HUES6 (cell line): ENCODE measurements around the gene E2F7.

ENCODE experiments used
- H3K27ac ChIP-seq: 2 replicates; pipeline ENCODE4 v1.7.0; 2013; ENCODE audit warnings: low read depth, mild to moderate bottlenecking, low read length, inconsistent platforms
- H3K27me3 ChIP-seq: 2 replicates; pipeline ENCODE4 v1.6.1; 2013; ENCODE audit warnings: low read length; ENCODE audit not compliant: control insufficient read depth, insufficient read depth
- H3K36me3 ChIP-seq: 2 replicates; pipeline ENCODE4 v1.6.1; 2013; ENCODE audit warnings: low read length; ENCODE audit not compliant: control insufficient read depth, insufficient read depth
- H3K4me1 ChIP-seq: 2 replicates; pipeline ENCODE4 v1.6.1; 2013; ENCODE audit warnings: low read length; ENCODE audit not compliant: control insufficient read depth, insufficient read depth
- H3K4me3 ChIP-seq: 2 replicates; pipeline ENCODE4 v1.5.1; 2013; ENCODE audit warnings: low read depth, low read length
- H3K9ac ChIP-seq: one replicate; pipeline ENCODE4 v1.6.1; 2013; ENCODE audit warnings: mild to moderate bottlenecking, low read length
- H3K9me3 ChIP-seq: 2 replicates; pipeline ENCODE4 v1.6.1; 2013; ENCODE audit warnings: low read depth, low read length; ENCODE audit not compliant: control insufficient read depth, insufficient read depth

E2F7 gene

DNA sequence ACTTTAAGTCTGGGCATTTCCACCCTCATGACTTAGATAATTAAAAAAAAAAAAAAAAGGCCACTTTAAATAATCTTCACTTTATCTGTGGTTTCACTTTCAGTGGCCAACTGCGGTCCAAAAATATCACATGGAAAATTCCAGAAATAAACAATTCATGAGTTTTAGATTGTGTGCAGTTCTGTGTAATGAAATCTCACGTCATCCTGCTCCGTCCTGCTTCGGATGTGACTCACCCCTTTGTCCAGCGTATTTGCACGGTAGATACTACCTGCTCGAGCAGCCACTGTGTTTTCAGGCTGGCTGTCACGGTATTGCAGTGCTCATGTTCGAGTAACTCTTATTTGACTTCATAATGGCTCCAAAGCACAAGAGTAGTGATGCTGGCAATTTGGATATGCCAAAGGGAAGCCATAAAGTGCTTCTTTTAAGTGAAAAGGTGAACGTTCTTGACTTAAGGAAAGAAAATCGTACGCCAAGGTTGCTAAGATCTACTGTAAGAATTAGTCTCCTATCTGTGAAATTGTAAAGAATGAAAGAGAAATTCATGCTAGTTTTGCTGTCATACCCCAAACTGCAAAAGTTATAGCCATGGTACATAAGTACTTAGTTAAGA is 2.4 kb downstream of the E2F7 start:
- Histone ChIP-seq H3K36me3 (peaks cover 49% of the 10 kb centered on the region), H3K27me3 (no peaks in the 10 kb centered on the region), H3K9me3 (no peaks in the 10 kb centered on the region), H3K4me3 (no peak overlapping the region), H3K4me1 (peaks cover 13% of the 10 kb centered on the region), H3K27ac (no peak overlapping the region), H3K9ac (no peak overlapping the region)

DNA sequence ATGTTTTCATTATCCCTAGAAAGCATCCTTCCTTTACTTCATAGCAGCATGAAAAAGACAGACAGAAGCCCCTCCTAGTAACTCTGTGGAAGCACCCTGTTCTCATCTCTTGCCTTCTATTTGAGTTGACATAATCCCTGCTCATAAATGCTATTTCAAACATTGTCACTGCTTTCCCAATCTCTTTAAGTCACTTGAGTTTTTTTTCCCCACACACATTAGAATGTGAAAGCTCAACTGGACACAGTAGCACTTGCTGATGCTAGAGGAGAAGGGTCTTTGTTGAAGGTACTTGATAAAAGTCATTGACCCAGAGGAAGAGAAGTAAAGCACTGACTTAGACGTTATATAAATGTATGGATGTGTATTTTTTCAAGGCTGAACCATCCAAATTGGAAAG is 3.0 kb downstream of the E2F7 start:
- Histone ChIP-seq H3K9ac (no peak overlapping the region), H3K4me1 (peaks cover 13% of the 10 kb centered on the region), H3K9me3 (no peaks in the 10 kb centered on the region), H3K27ac (no peak overlapping the region), H3K4me3 (no peak overlapping the region), H3K27me3 (no peaks in the 10 kb centered on the region), H3K36me3 (peaks cover 54% of the 10 kb centered on the region)

DNA sequence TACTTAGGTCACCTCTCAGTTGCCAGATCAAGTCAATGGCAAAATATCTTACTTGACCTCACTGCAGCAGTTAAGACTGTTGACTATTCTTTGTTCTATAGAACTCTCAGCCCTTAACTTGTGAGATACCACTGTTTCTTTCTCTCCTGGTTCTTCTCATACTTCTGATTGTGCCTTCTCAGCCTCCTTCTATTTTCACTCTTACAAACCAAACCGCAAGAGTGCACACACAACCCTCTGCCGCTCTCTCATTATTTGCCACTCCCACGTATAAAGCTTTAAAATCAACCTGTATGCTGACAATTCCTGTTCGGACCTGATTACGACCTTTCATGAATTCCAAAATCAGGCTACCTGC is 4.5 kb downstream of the E2F7 start:
- no peak overlapping the region for H3K4me3 ChIP-seq
- no peak overlapping the region for H3K9ac ChIP-seq

DNA sequence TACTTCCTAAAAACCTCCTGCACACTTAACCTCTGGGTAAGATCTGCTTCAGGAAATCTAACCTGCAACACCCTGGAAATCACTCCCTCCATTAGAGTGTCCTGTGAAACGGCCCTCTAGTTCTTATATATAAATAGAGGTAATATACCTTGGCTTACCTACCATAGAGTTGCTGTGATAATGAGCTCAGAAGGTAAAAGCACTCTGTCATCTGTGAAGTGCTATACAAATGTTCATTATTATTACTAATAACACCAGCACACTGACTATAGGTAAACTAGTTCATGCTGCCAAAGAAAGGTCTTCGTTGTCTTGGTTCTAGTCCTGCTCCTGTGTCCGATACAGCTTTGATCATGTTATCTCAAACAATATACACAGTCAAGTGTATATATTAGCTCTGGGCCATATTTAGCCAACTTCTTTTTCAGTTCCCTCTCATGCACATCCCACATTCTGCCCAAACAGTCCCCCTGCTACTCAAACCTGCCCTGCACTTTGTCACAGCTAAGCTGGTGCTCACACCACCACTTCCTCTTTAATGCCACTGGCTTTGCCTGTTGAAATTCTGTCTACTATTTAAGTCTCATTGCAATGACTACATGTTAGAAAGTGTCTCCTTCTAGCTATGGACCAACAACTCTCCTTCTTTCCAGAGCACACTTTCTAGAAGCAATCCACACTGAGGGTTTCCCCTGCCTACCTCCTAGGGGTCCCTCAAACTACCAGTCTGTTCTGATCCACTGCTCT is 5.1 kb downstream of the E2F7 start:
- H3K4me3 ChIP-seq: no peak overlapping the region
- H3K9me3 ChIP-seq: no peaks in the 10 kb centered on the region
- no peak overlapping the region for H3K27ac ChIP-seq
- peaks cover 8% of the 10 kb centered on the region for H3K4me1 ChIP-seq
- no peak overlapping the region for H3K9ac ChIP-seq
- H3K36me3 ChIP-seq: peaks cover 72% of the 10 kb centered on the region
- H3K27me3 ChIP-seq: no peaks in the 10 kb centered on the region

More for the DNA sequence above, 4.5 kb downstream of the E2F7 start:
- Histone ChIP-seq H3K4me1 (peaks cover 8% of the 10 kb centered on the region), H3K27me3 (no peaks in the 10 kb centered on the region), H3K27ac (no peak overlapping the region), H3K9me3 (no peaks in the 10 kb centered on the region), H3K36me3 (peaks cover 66% of the 10 kb centered on the region)

DNA sequence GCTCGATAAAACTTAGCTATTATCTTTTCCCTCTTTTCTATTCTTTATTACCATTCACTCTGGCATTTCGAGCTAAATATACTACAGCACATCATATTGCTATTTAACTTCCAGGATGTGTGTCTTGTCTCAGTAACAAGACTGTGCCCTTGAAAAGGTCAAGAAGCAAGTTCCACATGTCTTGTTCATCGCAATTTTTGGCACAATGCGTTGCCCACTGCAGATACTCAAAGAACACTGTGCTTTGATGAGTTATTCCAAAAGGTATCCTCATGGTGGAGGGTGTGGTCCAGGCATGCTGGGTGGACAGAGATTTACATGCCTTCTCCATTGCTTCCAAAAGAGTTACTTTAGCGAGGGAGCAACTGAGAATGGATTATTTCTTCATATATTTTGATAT is 6.6 kb downstream of the E2F7 start:
- Histone ChIP-seq H3K4me3 (no peak overlapping the region), H3K27ac (no peak overlapping the region), H3K9ac (no peak overlapping the region), H3K9me3 (no peaks in the 10 kb centered on the region), H3K36me3 (peaks cover 84% of the 10 kb centered on the region), H3K4me1 (peaks cover 1% of the 10 kb centered on the region), H3K27me3 (no peaks in the 10 kb centered on the region)

DNA sequence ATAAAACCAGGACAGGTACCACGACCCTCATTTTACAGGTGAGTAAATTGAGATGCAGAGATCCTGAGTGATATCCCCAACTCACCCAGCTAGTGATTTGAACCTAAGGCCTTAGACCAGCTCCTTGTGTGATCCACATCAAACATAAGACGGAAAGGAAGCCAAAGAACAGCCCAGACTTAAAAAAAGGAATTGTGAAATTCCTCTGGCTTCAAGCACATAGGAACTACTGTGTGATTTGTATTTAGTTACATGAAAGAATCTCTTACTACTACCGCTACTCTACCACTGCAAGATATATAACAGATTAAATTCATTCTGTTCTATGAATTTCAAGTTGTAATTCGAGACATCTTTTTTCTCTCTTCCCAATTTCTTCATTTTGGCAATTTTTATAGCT is 10.5 kb downstream of the E2F7 start:
- Histone ChIP-seq H3K9ac (no peak overlapping the region), H3K36me3 (peaks cover 79% of the 10 kb centered on the region), H3K4me3 (no peak overlapping the region), H3K9me3 (no peaks in the 10 kb centered on the region), H3K27me3 (no peaks in the 10 kb centered on the region), H3K4me1 (no peaks in the 10 kb centered on the region), H3K27ac (no peak overlapping the region)

DNA sequence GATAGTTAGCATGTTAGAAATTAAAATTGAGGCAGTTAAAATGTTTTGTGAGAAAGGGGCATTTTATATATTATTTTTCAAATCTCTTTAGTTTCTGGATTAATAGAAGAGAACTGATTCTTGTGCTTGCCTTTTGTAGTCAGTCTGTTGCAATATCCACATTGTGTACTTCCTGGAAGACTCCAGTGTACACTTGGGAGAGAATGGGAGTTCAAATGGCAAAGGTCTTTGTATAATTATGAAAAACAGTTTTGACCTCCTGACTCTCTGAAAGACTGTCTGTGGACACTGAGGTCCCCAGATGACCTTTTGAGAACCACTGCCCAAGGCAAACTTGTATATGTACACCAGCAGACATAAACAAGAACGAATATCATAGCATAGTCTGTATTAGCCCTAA is 12.1 kb downstream of the E2F7 start:
- Histone ChIP-seq H3K9me3 (no peaks in the 10 kb centered on the region), H3K4me1 (no peaks in the 10 kb centered on the region), H3K9ac (no peak overlapping the region), H3K4me3 (no peak overlapping the region), H3K27ac (no peak overlapping the region), H3K27me3 (no peaks in the 10 kb centered on the region), H3K36me3 (peaks cover 81% of the 10 kb centered on the region)

DNA sequence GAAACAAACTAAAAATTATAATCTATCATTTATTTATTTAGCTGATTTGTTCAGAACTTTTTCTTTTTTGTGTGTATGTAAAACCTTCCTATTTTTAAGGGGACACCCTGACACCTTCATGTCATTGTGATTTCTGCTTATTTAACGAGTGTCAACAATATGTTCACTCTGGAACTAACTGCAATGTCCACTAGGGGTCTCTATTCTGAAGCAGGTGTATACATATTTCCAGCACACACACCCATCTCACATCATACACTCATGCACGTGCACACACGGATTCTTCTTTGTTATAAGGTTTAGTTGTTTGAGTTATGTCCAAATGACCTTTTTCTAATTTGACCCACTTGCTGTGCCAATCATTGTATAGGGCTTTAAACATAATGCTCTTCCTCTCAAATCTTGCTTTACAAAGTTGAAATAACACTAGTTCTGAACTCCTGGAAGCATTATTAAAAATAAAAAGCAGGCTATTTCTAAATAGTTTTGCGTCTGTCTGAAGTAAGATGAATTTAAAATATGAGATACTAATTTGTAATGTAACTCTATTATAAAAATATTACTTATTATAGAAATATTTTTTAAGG is 15.5 kb downstream of the E2F7 start:
- Histone ChIP-seq H3K27me3 (no peaks in the 10 kb centered on the region), H3K27ac (no peak overlapping the region), H3K9ac (no peak overlapping the region), H3K36me3 (peaks cover 85% of the 10 kb centered on the region), H3K4me1 (no peaks in the 10 kb centered on the region), H3K4me3 (no peak overlapping the region), H3K9me3 (no peaks in the 10 kb centered on the region)

DNA sequence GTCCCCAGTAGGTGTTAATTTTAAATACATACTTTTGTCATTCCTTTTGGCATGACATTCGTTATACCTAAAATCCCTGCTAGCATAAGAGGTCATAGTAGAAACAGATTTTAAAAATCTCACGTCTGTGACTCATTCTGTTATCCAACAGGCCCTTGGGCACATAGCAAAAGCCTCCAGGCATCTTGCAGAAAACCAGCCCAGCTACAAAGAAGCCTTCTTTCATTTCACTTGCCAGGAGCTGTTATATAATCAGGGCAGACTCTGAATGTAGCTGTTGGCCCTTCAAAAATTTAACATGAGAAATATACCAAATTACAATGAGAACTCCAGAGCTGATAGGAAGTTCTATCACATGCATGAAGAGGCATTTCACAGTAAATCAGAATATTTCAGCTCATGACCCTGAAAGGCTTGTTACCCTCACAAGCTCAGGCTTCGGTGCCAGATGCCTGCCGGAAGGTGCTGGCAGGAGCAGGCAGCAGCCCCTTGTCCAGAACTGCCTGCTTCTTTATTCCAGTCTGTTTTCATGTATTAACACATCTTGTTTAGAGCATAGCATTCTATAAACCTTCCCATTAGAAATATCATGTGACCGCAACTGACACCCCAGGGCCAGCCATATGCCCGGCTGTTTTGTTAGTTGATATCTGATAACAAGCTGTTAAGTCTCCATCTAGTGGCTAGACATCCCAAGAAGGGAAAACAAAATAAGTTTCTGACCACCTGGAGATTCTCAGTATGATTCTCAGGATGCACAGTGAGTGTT is 17.8 kb downstream of the E2F7 start:
- no peak overlapping the region for H3K9ac ChIP-seq
- H3K36me3 ChIP-seq: peaks cover 92% of the 10 kb centered on the region
- no peak overlapping the region for H3K4me3 ChIP-seq
- no peaks in the 10 kb centered on the region for H3K27me3 ChIP-seq
- H3K9me3 ChIP-seq: no peaks in the 10 kb centered on the region
- H3K27ac ChIP-seq: no peak overlapping the region
- H3K4me1 ChIP-seq: no peaks in the 10 kb centered on the region

DNA sequence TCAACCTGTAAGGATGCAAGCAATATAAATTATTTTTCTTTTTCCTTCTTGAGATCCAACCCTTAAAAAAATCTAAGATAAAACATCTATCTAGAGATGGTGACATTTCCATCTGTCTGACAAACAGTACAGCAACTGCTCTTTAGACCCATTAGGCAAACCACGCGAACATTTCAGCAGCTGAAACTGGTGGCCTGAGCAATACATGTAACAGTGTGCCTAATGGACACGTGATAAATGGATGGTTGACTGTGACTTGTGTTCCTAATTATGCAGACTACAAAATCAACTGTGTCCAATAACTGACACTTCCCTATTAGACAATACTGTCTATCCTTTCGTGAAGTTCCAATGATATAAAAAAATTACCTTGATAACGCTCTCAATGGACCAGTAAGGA is 18.9 kb downstream of the E2F7 start:
- Histone ChIP-seq H3K27me3 (no peaks in the 10 kb centered on the region), H3K36me3 (peaks cover 94% of the 10 kb centered on the region), H3K4me1 (no peaks in the 10 kb centered on the region)

DNA sequence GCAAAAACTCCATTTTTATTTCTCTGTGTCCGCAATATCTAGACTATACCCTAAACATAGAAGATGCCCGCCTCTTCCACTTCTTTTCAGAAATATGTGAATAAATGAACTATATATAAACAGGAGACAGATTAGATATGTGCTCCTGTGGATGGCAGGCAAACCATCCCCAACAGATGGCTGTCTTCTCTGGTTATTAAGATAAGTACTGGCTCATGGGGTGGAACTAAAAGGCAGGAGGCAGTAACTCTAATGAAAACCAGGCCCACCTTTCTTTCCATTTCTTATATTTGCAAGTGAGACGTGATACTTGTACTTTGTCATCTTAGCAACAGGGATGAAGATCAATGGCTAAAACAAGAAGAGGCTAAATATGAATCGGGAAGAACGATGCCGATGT is 20.2 kb downstream of the E2F7 start:
- peaks cover 95% of the 10 kb centered on the region for H3K36me3 ChIP-seq
- no peaks in the 10 kb centered on the region for H3K27me3 ChIP-seq
- no peak overlapping the region for H3K9ac ChIP-seq
- no peak overlapping the region for H3K4me3 ChIP-seq
- no peak overlapping the region for H3K27ac ChIP-seq
- H3K9me3 ChIP-seq: no peaks in the 10 kb centered on the region
- H3K4me1 ChIP-seq: no peaks in the 10 kb centered on the region

More for the DNA sequence above, 18.9 kb downstream of the E2F7 start:
- H3K9me3 ChIP-seq: no peaks in the 10 kb centered on the region
- no peak overlapping the region for H3K9ac ChIP-seq
- H3K4me3 ChIP-seq: no peak overlapping the region
- no peak overlapping the region for H3K27ac ChIP-seq
